K562 (cell line): ENCODE results near the gene GPX7. TPM values are rescaled to one million over a fixed set of nuclear protein-coding genes. Genes with fewer than 3 reads are reported as not detected.

ENCODE experiments used
- CLOCK ChIP-seq: fragments of 250-450 bp; sonication (Bioruptor Pico); IDR thresholded peaks from 2 replicates; pipeline ENCODE4 v1.4.0; 2020; ENCODE audit warnings: mild to moderate bottlenecking, moderate library complexity, borderline replicate concordance
- HDAC6 ChIP-seq: IDR thresholded peaks from 2 replicates; pipeline ENCODE4 v1.6.1; 2012; ENCODE audit warnings: low read depth, mild to moderate bottlenecking, control low read depth, inconsistent platforms, low read length, moderate library complexity
- JUN ChIP-seq, 2 experiments: sonication (generic) in 1 of 2; formaldehyde crosslinking in 1 of 2; IDR thresholded peaks; 2 replicates each; pipeline versions ENCODE4 v1.6.1 to v1.8.0; 2012 to 2022; ENCODE audit warnings: borderline replicate concordance in 2 of 2, mild to moderate bottlenecking in 2 of 2, improper control_type of control experiment in 1 of 2, low read depth in 1 of 2, low read length in 1 of 2, missing genetic modification reagents in 1 of 2
- MTA2 ChIP-seq: fragments of 450-650 bp; IDR thresholded peaks from 2 replicates; pipeline ENCODE4 v1.6.1; 2016; ENCODE audit warnings: low read depth
- NFATC3 ChIP-seq: fragments of 450-650 bp; IDR thresholded peaks from 2 replicates; pipeline ENCODE4 v1.6.1; 2017; ENCODE audit warnings: mild to moderate bottlenecking
- NR3C1 ChIP-seq: sonication (generic); formaldehyde crosslinking; IDR thresholded peaks from 2 replicates; pipeline ENCODE4 v1.8.1; 2022; ENCODE audit warnings: missing genetic modification reagents
- POLR2H ChIP-seq: IDR thresholded peaks from 2 replicates; pipeline ENCODE4 v1.6.1; 2016; ENCODE audit warnings: missing genetic modification characterization, low read depth, mild to moderate bottlenecking, control low read depth, missing compliant biosample characterization, moderate library complexity
- PPARD ChIP-seq: fragments of 250-450 bp; sonication (Bioruptor Pico); IDR thresholded peaks from 2 replicates; pipeline ENCODE4 v1.8.0; 2022; ENCODE audit warnings: inconsistent platforms, mild to moderate bottlenecking, moderate library complexity
- PTBP1 ChIP-seq: fragments of 200-400 bp; formaldehyde crosslinking; IDR thresholded peaks from 2 replicates; pipeline ENCODE4 v1.6.1; 2017; ENCODE audit warnings: low read depth, low read length
- PURB ChIP-seq: sonication (generic); formaldehyde crosslinking; IDR thresholded peaks from 2 replicates; pipeline ENCODE4 v1.9.0; 2021; ENCODE audit warnings: low read depth, mild to moderate bottlenecking, missing genetic modification reagents
- SMAD4 ChIP-seq: fragments of 250-450 bp; sonication (Bioruptor Pico); conservative IDR thresholded peaks from 2 replicates; pipeline ENCODE4 v1.8.0; 2021; ENCODE audit warnings: inconsistent platforms, mild to moderate bottlenecking, moderate library complexity
- SRSF1 ChIP-seq: fragments of 200-400 bp; formaldehyde crosslinking; IDR thresholded peaks from 2 replicates; pipeline ENCODE4 v1.6.1; 2017; ENCODE audit warnings: mild to moderate bottlenecking, low read depth, low read length, moderate library complexity
- ZBTB17 ChIP-seq: fragments of 450-650 bp; formaldehyde crosslinking; IDR thresholded peaks from 2 replicates; pipeline ENCODE4 v1.4.0; 2020; ENCODE audit warnings: mild to moderate bottlenecking
- ZBTB8A ChIP-seq: fragments of 450-650 bp; IDR thresholded peaks from 2 replicates; pipeline ENCODE4 v1.6.1; 2018; ENCODE audit warnings: mild to moderate bottlenecking, moderate library complexity; ENCODE audit not compliant: partially characterized antibody
- ZNF134 ChIP-seq: fragments of 250-450 bp; sonication (Bioruptor Pico); conservative IDR thresholded peaks from 2 replicates; pipeline ENCODE4 v1.4.0; 2020
- ZNF165 ChIP-seq: fragments of 250-450 bp; sonication (Bioruptor Pico); IDR thresholded peaks from 2 replicates; pipeline ENCODE4 v1.4.0; 2020; ENCODE audit warnings: borderline replicate concordance
- polyA plus RNA-seq, 8 experiments: library from polyadenylated mRNA; depleted of rRNA in 4 of 8; stranded (reverse) in 5 of 8; unstranded in 3 of 8; fragments of >200 nt; fragmentation: Nextera tagmentation in 2 of 8; fragmentation: Illumina TruSeq in 1 of 8; extraction: Ambion mirVana in 2 of 8; extraction: Trizol in 1 of 8; gene quantifications; 2 replicates each; pipeline versions ENCODE4 v1.2.1 to v1.2.3, GENCODE V29; 2011 to 2014; ENCODE audit warnings: inconsistent platforms in 1 of 8, missing spikeins in 1 of 8
- total RNA-seq, 7 experiments: library from RNA; depleted of rRNA in 6 of 7; stranded (reverse); fragments of >200 nt in 6 of 7; fragmentation: Illumina TruSeq in 2 of 7; extraction: Trizol in 2 of 7; gene quantifications; 2 replicates each; pipeline versions ENCODE4 v1.2.1 to v1.2.3, GENCODE V29; 2011 to 2021; ENCODE audit warnings: low replicate concordance in 1 of 7
- TF ChIP-seq, protein P1 (sequence below): fragments of 250-450 bp; sonication (Bioruptor Pico); IDR thresholded peaks from 2 replicates; pipeline ENCODE4 v1.8.0; 2021; ENCODE audit warnings: mild to moderate bottlenecking, moderate library complexity
- TF ChIP-seq, protein P2 (sequence below): sonication (generic); IDR thresholded peaks from 2 replicates; pipeline ENCODE4 v1.6.1; 2016
- TF ChIP-seq, protein P3 (sequence below): fragments of 250-450 bp; sonication (Bioruptor Pico); IDR thresholded peaks from 2 replicates; pipeline ENCODE4 v1.5.1; 2021; ENCODE audit warnings: mild to moderate bottlenecking
- TF ChIP-seq, protein P4 (sequence below): sonication (generic); formaldehyde crosslinking; IDR thresholded peaks from 2 replicates; pipeline ENCODE4 v1.8.0; 2022; ENCODE audit warnings: missing genetic modification reagents, mild to moderate bottlenecking, borderline replicate concordance

Gene GPX7
- total and polyA plus RNA-seq, 9 of the 15 experiments (the other 6 are each of a cell fraction or from before 2014, with no cell fraction given) = 0.08 TPM; not detected in 8

DNA sequence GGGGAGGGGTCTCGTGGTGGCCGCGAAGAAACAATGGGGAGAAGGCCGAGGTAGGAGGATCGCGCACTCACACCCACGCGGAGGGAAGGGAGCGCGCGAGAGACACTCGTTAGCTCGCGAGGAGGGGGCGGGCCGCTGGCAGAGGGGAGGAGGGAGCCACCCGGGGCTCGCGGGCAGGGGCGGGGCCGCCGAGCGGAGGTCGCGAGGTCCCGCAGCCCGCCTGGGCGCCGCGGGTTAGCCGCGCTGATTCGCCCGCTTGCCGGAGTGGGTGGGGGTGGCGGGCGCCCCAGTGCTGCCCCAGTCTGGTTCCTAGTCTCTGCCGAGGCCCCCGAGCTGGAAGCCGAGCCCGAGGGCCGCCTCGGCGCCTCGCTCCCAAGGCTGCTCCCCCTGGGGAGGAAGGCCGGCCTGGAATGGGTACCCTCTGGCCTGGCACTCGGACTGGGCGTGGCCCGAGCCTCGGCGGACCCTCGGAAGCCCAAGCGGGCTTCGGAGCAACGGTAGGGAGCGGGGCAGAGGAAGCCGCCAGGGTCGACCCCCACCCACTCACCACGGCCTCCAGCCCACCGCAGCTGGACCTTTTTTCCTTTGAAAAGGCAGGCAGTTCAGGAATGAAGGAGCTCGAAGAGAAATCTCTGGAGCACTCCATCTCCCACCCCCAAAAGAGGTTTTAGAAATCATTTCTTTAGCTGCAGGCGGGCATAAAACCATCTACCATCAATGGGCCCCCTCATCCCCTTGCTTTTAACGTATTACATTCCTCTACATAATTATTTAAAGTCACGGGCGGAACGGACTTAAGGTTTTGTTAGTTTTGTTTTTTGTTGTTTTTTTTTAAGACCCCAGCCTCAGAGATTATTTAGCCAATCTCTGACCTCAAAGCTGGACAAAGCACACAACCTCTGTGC is 48.6 kb upstream of the GPX7 start (continued):
- TF ChIP-seq ZNF134 = no peak
- no peak for TF ChIP-seq CLOCK (CRISPR knock-in tag)
- no peak for TF ChIP-seq NR3C1 (CRISPR knock-in tag)
- no peak for TF ChIP-seq JUN (IDR thresholded peaks at IDR 0.05; ENCODE audit: borderline replicate concordance, low read depth, low read length)
- no peak for TF ChIP-seq JUN (CRISPR knock-in tag; IDR thresholded peaks at IDR 0.05; ENCODE audit: borderline replicate concordance)
- peak; percentile 53; the same call in 1 of the 2 replicates for TF ChIP-seq ZBTB17 (CRISPR knock-in tag)
- TF ChIP-seq HDAC6 = no peak
- TF ChIP-seq POLR2H = no peak
- TF ChIP-seq PPARD (CRISPR knock-in tag) = no peak
- no peak for TF ChIP-seq NFATC3
- TF ChIP-seq, protein P1, sequence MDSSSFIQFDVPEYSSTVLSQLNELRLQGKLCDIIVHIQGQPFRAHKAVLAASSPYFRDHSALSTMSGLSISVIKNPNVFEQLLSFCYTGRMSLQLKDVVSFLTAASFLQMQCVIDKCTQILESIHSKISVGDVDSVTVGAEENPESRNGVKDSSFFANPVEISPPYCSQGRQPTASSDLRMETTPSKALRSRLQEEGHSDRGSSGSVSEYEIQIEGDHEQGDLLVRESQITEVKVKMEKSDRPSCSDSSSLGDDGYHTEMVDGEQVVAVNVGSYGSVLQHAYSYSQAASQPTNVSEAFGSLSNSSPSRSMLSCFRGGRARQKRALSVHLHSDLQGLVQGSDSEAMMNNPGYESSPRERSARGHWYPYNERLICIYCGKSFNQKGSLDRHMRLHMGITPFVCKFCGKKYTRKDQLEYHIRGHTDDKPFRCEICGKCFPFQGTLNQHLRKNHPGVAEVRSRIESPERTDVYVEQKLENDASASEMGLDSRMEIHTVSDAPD (CRISPR knock-in tag) = no peak
- no peak for TF ChIP-seq SRSF1
- TF ChIP-seq SMAD4 (CRISPR knock-in tag) = peak; percentile 57
- TF ChIP-seq, protein P2, sequence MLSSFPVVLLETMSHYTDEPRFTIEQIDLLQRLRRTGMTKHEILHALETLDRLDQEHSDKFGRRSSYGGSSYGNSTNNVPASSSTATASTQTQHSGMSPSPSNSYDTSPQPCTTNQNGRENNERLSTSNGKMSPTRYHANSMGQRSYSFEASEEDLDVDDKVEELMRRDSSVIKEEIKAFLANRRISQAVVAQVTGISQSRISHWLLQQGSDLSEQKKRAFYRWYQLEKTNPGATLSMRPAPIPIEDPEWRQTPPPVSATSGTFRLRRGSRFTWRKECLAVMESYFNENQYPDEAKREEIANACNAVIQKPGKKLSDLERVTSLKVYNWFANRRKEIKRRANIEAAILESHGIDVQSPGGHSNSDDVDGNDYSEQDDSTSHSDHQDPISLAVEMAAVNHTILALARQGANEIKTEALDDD = no peak
- TF ChIP-seq ZNF165 (CRISPR knock-in tag) = no peak
- TF ChIP-seq, protein P3, sequence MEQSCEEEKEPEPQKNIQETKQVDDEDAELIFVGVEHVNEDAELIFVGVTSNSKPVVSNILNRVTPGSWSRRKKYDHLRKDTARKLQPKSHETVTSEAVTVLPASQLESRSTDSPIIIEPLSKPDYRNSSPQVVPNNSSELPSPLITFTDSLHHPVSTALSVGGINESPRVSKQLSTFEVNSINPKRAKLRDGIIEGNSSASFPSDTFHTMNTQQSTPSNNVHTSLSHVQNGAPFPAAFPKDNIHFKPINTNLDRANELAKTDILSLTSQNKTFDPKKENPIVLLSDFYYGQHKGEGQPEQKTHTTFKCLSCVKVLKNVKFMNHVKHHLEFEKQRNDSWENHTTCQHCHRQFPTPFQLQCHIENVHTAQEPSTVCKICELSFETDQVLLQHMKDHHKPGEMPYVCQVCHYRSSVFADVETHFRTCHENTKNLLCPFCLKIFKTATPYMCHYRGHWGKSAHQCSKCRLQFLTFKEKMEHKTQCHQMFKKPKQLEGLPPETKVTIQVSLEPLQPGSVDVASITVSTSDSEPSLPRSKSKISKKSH (CRISPR knock-in tag) = no peak
- TF ChIP-seq, protein P4, sequence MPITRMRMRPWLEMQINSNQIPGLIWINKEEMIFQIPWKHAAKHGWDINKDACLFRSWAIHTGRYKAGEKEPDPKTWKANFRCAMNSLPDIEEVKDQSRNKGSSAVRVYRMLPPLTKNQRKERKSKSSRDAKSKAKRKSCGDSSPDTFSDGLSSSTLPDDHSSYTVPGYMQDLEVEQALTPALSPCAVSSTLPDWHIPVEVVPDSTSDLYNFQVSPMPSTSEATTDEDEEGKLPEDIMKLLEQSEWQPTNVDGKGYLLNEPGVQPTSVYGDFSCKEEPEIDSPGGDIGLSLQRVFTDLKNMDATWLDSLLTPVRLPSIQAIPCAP = no peak
- no peak for TF ChIP-seq PURB (CRISPR knock-in tag)
- no peak for TF ChIP-seq MTA2
- no peak for TF ChIP-seq ZBTB8A
- TF ChIP-seq PTBP1 = no peak
